Activated CD8-positive, alpha-beta memory T cell treated with anti-CD3 and anti-CD28 coated beads, Interleukin-2, amount 50 U/mL, for 4 hours (primary cell): Measurements from ENCODE around the gene ELK4.

Experiments used
- DNase-seq: peaks from one replicate; pipeline ENCODE4 v3.0.0-alpha.2; 2020

The ELK4 gene

GRCh38 chr1:205578780-205579571 is 52.8 kb downstream of the ELK4 start:
- no peak for DNase-seq

DNA sequence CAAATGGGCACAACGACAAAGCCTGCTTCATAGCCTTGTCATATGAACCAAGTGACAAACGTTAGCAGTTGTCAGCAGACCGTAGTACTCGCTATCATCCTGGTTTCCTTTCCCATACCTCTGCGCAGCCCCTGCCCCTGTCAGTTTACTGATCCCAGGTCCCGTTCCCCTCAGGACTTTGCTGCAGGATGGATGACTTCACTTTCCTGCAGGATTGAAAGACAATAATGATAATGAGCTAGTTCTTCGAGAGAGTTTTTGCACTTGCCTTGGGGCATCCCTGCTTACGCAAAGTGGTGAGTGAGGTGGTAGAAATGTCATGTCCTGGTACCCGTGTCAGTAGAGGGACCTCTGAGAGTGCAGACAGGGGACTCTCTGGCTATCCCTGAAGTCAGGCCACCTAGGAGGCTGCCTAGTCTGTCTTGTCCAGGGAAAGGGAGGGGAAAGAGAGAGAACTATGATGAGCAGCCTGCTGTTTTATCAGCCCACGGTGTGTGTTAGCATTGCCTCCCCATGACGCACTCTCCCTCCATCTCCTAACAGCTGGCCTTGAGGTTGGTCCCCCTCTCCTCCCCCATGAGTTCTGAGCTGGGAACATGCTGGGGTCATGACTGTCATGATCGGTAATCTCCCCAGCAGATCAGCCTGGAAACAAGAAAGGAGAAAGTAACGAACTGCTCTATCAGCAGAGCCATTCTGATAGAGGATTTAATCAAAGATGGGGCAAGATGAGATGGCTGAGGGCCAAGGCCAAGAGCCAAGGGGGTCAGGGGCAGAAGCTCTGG is 53.7 kb downstream of the ELK4 start:
- DNase-seq = no peak

DNA sequence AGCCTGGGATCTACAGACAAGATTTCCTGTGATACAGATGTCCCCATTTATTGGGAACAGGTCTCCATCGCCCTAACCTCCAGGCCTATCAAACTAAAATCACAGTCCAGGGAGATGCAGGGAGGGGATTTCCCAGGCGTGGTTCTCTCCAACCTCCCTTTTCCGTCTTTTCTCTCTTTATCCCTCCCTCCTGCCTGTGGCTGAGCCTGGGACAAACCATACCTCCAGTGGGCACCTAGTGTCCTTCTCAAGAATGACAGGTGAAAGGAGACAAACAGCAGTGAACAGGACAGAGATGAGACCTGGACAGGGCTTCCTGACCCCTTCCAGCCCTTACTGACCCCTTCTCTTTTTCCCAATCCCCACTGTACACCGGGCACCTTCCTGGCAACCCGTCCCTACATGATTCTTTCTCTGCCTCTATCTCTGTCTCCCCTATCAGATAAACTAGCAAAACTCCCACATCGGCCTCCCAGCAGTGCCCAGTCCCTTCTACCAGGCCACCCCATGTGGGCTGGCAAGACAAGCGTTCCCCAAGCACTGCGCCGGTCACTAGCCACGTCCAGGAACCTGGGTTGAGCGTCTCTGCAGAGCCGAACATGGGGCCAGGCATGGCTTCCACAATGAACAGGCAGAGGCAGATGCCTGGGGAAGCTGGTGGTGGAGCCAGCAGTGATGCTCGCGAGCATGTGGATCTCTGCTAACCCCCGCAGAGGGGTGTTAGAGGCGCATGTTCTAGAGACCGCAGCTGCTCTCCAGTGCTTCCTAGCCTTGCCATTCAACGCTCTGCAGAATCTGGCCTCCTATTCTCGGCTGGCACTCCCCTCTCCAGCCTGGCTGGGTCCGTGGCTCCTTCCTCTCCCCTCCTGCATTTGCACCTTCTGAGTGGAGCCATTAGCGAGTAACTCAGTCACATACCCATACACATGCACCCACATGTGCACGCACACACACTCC is 54.7 kb downstream of the ELK4 start:
- no peak for DNase-seq

- DNase-seq = no peak
Observed at GRCh38 chr1:205576011-205576410, 55.8 kb downstream of the ELK4 start.

DNA sequence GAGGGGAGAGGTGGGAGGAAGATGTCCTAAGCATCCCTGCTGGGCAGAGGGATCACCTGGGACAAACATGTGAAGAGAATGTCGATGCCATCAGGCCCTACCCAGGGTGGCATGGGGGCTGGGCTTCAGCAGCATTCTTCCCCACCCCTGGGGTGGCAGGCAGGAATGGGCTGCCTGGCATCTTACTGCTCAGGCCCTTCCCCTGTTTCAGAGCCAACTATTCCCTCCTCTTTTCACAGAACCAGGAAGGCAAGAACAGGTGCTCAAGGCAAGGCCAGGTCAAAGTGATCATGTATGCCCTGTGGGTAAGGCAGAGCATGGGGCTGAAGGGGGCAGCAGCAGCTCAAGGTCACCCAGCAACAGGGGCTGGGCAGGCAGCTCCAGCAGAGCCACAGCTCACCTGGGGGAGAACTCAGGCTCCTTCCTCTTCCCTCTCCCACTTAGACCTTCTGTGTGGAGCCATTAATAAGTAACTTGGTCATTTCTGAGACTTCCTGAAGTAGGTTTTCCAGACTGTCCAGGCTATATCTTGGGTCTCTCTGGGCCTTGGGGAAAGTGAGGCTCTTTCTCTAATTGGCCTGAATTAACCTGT is 56.4 kb downstream of the ELK4 start:
- DNase-seq = no peak

DNA sequence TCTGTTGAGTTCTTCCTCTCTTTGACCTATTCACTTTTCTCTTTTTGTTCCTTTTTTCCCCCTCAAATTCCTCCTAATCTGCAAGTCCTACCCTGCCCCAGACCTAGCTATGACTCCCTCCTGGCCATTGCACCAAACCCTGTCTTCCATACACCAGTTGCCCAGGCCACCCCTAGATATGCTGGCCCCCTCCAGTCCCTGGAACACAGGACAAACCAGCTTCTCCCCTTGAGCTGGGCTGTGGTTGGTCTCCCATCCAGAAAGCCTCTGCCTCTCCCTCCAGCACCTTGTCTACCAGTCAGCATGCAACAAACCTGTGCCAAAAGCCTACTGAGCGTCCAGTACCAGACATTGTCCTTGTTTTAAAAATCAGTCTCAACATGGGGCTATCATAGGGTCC is 59.4 kb downstream of the ELK4 start:
- DNase-seq = no peak

GRCh38 chr1:205571747-205572146 is 60.1 kb downstream of the ELK4 start:
- no peak for DNase-seq

- no peak for DNase-seq
Observed at GRCh38 chr1:205570796-205571537, 60.8 kb downstream of the ELK4 start.

DNA sequence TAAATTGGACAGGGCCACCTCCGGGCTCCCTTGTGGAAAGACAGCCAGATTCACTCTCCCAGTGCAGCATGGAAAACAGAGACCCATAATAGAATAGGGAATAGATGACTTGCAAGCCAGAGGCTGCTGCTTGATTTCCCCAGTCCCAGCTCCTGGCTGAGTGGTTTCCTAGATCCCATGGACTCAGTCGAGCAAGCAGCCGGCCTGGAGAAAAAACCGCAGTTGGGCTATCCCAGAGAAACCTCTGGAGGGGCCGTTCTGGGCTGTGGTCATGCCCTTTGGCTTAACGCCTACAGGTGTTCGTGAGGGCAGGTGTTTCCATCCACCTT is 61.7 kb downstream of the ELK4 start:
- no peak for DNase-seq

DNA sequence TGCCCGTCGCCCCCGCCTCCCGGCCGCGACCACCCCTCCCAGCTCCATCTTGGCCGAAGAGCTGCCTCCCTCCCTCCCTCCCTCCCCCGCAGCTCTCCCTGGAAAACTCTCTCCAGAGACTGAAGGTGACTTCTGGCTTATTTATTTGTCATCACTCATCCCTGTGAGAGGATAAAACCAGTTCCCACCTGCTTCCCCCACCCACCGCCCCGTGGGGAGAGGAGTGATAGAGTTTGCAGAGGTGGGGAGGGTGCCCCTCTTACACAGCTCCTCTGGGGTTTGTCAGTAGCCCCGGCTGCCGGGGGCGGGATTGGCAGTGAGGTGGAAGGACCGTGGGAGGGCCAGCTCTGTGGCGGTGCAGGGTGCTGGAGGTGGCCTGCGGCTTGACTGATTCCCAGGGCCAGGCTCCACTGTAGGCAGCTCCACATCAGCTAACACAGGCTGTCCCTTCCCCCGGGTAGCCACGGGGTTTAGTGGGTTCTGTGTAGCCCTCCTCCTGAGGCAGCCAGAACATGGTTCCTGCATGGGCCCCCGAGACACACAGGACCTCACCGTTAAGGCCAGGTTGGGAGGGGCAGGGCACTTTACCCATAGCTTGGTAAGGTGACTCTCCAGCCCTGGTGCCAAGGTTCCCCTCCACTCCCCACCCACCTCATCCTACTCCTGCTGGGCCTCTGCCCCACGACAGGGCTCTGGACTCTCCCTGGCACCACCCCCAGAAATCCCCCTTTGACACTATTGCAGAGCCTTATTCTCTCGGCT is 62.2 kb downstream of the ELK4 start:
- DNase-seq = no peak

GRCh38 chr1:205568469-205569361 is 63.1 kb downstream of the ELK4 start:
- no peak for DNase-seq

DNA sequence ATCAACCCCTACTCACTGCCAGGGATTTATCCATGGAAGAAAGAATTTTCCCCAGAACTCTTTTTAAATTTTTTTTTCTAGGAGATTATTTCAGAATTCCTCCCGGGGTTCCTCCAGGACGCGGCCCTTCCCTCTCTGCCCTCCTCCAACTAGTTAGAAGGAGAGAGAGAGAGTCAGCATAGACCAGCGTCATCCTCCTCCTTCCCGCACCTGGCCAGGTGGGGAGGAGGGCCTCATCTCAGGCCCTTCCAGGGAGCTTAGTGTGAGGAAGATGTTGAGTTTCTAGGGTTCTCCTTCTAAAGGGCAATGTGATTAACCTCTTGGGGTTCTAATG is 63.7 kb downstream of the ELK4 start:
- DNase-seq = no peak

DNA sequence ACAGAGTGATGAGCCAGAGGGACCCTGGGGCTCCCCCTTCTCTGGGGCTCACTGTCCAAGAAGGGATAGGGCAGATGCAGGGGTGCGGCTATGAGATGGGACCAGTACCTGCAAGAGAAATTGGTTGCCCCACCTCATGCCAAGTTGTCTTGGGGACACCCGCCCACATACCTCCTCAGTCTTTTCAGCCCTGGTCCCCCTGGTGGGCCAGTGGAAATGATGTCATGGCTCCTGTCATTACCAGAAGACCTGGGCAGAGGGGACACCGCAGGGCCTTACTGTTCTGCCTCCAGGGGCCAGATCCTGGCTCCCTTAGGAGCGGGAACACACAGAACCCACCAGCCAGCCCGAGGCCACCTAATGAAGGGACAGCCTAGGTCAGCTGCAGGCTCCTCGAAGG is 64.1 kb downstream of the ELK4 start:
- DNase-seq = no peak

DNA sequence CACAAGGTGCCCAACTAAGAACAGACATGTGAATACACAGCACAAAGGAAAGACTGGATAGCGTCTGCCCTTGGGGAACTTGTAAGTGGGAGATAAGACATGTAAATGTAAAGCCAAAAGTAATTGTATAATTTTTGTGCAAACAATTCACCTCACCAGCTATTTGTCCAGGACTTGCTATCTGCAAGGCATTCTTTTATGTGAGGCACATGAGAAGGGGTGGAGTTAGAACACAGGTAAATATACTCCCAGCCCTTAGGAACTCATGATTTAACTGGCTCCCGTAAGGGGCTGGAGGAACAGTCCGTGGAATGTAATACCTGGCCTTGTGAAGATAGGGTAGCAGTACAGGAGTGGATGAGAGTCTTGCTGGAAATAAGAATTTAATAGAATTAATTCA is 66.0 kb downstream of the ELK4 start:
- DNase-seq = no peak

DNA sequence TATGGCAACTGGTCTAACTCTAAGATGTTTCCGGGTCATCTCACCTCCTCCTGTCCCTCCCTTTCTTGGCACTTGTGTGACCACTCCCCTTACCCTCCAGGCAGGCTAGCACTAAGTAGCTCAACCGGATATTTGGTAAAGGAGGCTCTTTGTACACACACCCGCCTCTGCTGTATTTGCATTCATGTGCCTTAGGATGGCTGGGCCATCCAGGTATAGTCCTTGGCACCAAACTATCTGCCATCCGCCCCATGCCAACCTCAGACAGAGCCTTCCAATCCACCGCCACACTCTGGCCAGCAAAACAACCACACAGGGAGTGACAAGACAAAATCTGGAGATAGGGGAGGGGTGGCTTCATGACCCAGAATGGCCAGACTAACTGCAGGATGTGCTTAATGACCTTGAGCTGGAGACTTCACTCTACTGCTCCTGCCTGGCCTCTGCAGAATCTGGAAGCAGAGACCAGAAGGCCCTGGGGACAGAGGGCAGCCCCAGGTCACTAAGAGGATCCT is 67.8 kb downstream of the ELK4 start:
- DNase-seq = no peak

DNA sequence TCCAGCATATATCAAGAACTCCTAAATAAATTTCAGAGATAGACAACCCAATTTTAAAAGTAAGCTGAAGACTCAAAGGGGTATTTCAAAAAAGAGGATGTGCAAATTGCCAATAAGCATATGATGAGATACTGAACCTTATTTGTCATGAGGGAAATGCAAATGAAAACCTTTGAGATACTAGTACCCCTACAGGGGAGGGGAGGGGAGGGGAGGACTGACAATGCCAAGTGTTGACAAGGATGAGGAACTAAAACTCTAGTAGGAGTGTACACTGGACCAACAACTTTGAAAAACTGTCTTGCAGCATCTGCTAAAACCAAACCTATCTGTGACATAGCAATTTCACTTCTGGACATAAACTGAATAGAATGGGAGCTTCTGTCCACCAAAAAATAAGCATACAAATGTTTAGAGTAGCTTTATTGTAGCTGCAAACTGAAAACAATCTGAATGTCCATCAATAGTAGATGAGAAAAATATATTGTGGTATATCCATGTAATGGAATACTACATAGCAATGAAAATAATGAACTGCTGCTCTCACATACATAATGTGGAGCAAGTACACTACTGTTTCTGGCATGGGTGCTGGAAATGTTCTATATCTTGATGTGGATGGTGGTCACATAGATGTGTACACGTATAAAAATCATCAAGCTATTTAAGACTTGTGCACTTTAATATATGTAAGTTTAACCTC is 70.2 kb downstream of the ELK4 start:
- no peak for DNase-seq
